ENCODE data around the gene ELP1. TPM values are rescaled to one million over a fixed set of nuclear protein-coding genes. Genes with fewer than 3 reads are reported as not detected.

ELP1 gene
- polyA plus RNA-seq (2011; rRNA removed) (29.9 and 30.0 TPM in 2 replicates), polyA minus RNA-seq (2011; rRNA and poly(A)+ RNA removed) (25.5 and 28.9 TPM in 2 replicates)

- Histone ChIP-seq H3K9me3 (ENCODE audit: control insufficient read depth, insufficient read depth, low read length) (no peaks in the 10 kb centered on the region), H3K4me3 (ENCODE audit: low read depth, low read length) (peak within 1 kb of the TSS; percentile 95), H3K27me3 (ENCODE audit: control insufficient read depth, insufficient read depth, low read length) (no peaks in the 10 kb centered on the region), H3K27ac (ENCODE audit: low read depth, low read length) (peak within 1 kb of the TSS; percentile 85)
- ChIA-PET CTCF (interaction anchor here (0.9 to 1.2 kb wide), 2 partner anchors 20 to 101 kb away, joined by 4 to 5 read pairs; no protein-coding TSS in a partner anchor), POLR2A (no interaction called here)
- peak; percentile 44 for TF ChIP-seq CTCF (IDR thresholded peaks at IDR 0.05; ENCODE audit: low read depth, low read length)
- peak; percentile 86 for DNase-seq (ENCODE audit: low read depth, low spot score)
Measured at GRCh38 chr9:108933718-108934322, at the start of gene ELP1. Gene ELP1 (minus strand): TSS chr9:108934124. CDS start chr9:108931146, 2,978 bp downstream.

GRCh38 chr9:108980893-108981292, 47.0 kb upstream of the ELP1 start:
- no peak for DNase-seq (ENCODE audit: low read depth, low spot score)
- TF ChIP-seq CTCF (IDR thresholded peaks at IDR 0.05; ENCODE audit: low read depth, low read length), result no peak
- H3K4me3 ChIP-seq (ENCODE audit: low read depth, low read length), result no peak overlapping the region
- H3K9me3 ChIP-seq (ENCODE audit: control insufficient read depth, insufficient read depth, low read length), result no peaks in the 10 kb centered on the region
- ChIA-PET CTCF (no interaction called here), POLR2A (no interaction called here)
- H3K27ac ChIP-seq (ENCODE audit: low read depth, low read length), result no peak overlapping the region
- H3K27me3 ChIP-seq (ENCODE audit: control insufficient read depth, insufficient read depth, low read length), result no peaks in the 10 kb centered on the region

- Histone ChIP-seq H3K9me3 (ENCODE audit: control insufficient read depth, insufficient read depth, low read length) (no peaks in the 10 kb centered on the region), H3K4me3 (ENCODE audit: low read depth, low read length) (no peak overlapping the region), H3K27ac (ENCODE audit: low read depth, low read length) (no peak overlapping the region), H3K27me3 (ENCODE audit: control insufficient read depth, insufficient read depth, low read length) (no peaks in the 10 kb centered on the region)
- CTCF ChIA-PET, result interaction anchor here (1.7 kb wide), 1 partner anchor 24 kb away, joined by 9 read pairs; no protein-coding TSS in a partner anchor
- TF ChIP-seq CTCF (IDR thresholded peaks at IDR 0.05; ENCODE audit: low read depth, low read length), result no peak
- DNase-seq (ENCODE audit: low read depth, low spot score), result no peak
- POLR2A ChIA-PET, result no interaction called here
Measured at GRCh38 chr9:108978205-108978604, 44.3 kb upstream of the ELP1 start.

- ChIA-PET POLR2A (no interaction called here), CTCF (no interaction called here)
- no peak overlapping the region for H3K4me3 ChIP-seq (ENCODE audit: low read depth, low read length)
- no peak for TF ChIP-seq CTCF (IDR thresholded peaks at IDR 0.05; ENCODE audit: low read depth, low read length)
- no peak for DNase-seq (ENCODE audit: low read depth, low spot score)
- no peak overlapping the region for H3K27ac ChIP-seq (ENCODE audit: low read depth, low read length)
- H3K9me3 ChIP-seq (ENCODE audit: control insufficient read depth, insufficient read depth, low read length), result no peaks in the 10 kb centered on the region
- no peaks in the 10 kb centered on the region for H3K27me3 ChIP-seq (ENCODE audit: control insufficient read depth, insufficient read depth, low read length)
Measured at GRCh38 chr9:108973895-108974294, 40.0 kb upstream of the ELP1 start.

GRCh38 chr9:108972626-108973209, 38.8 kb upstream of the ELP1 start:
- peak; percentile 4 for DNase-seq (ENCODE audit: low read depth, low spot score)
- Histone ChIP-seq H3K27me3 (ENCODE audit: control insufficient read depth, insufficient read depth, low read length) (no peaks in the 10 kb centered on the region), H3K4me3 (ENCODE audit: low read depth, low read length) (no peak overlapping the region), H3K27ac (ENCODE audit: low read depth, low read length) (no peak overlapping the region), H3K9me3 (ENCODE audit: control insufficient read depth, insufficient read depth, low read length) (no peaks in the 10 kb centered on the region)
- CTCF ChIA-PET, result interaction anchor here (0.9 kb wide), 1 partner anchor 19 kb away, joined by 3 read pairs; no protein-coding TSS in a partner anchor
- TF ChIP-seq CTCF (IDR thresholded peaks at IDR 0.05; ENCODE audit: low read depth, low read length), result no peak
- POLR2A ChIA-PET, result interaction anchor here (0.7 kb wide), 1 partner anchor 40 kb away, joined by 3 read pairs; no protein-coding TSS in a partner anchor
